Activated CD4-positive, alpha-beta T cell treated with anti-CD3 and anti-CD28 coated beads for 24 hours (primary cell): ENCODE data around the gene AFTPH.

Source experiments
- DNase-seq, 2 donors: peaks; one replicate each; pipeline ENCODE4 v3.0.0-alpha.2; 2020; ENCODE audit warnings: low read depth in 2 of 2

AFTPH gene

GRCh38 chr2:64612575-64613195, 88.6 kb downstream of the AFTPH start:
- no peak for DNase-seq

GRCh38 chr2:64613276-64613675, 89.1 kb downstream of the AFTPH start:
- DNase-seq = no peak

- no peak for DNase-seq
These were observed 91.2 kb downstream of the AFTPH start for GRCh38 chr2:64615192-64615763.

GRCh38 chr2:64615844-64616536, 91.9 kb downstream of the AFTPH start:
- DNase-seq = no peak

GRCh38 chr2:64617631-64618151, 93.6 kb downstream of the AFTPH start:
- no peak for DNase-seq

GRCh38 chr2:64620661-64621060, 96.5 kb downstream of the AFTPH start:
- no peak for DNase-seq

GRCh38 chr2:64622443-64623241, 98.5 kb downstream of the AFTPH start:
- no peak for DNase-seq

- DNase-seq = no peak
These were observed 99.2 kb downstream of the AFTPH start for GRCh38 chr2:64623242-64623850.

GRCh38 chr2:64624108-64624610, 100.0 kb downstream of the AFTPH start:
- DNase-seq = no peak

GRCh38 chr2:64624862-64625261, 100.7 kb downstream of the AFTPH start:
- no peak for DNase-seq

GRCh38 chr2:64625299-64626145, 101.4 kb downstream of the AFTPH start:
- DNase-seq = no peak

GRCh38 chr2:64626146-64626809, 102.2 kb downstream of the AFTPH start:
- no peak for DNase-seq

- DNase-seq = no peak
These were observed 103.0 kb downstream of the AFTPH start for GRCh38 chr2:64626963-64627760.

GRCh38 chr2:64627860-64628841, 104.0 kb downstream of the AFTPH start:
- DNase-seq = no peak

- DNase-seq = no peak
These were observed 105.2 kb downstream of the AFTPH start for GRCh38 chr2:64629329-64629781.

GRCh38 chr2:64629875-64630274, 105.7 kb downstream of the AFTPH start:
- no peak for DNase-seq

- no peak for DNase-seq
These were observed 106.6 kb downstream of the AFTPH start for GRCh38 chr2:64630752-64631151.

- DNase-seq = no peak
These were observed 107.6 kb downstream of the AFTPH start for GRCh38 chr2:64631771-64632170.
